Neural progenitor cell (in vitro differentiated cells): ENCODE measurements around the gene POT1. TPM values are rescaled to one million over a fixed set of nuclear protein-coding genes. Genes with fewer than 3 reads are reported as not detected.

ENCODE experiments used
- DNase-seq: peaks from one replicate; pipeline ENCODE4 v3.0.0-alpha.2; 2016; ENCODE audit warnings: low spot score
- H2AFZ ChIP-seq: fragments of 200-600 bp; sonication (generic); replicated peaks from 2 replicates; pipeline ENCODE4 v1.6.1; 2016; ENCODE audit warnings: antibody characterized with exemption
- H3F3A ChIP-seq: fragments of 200-600 bp; sonication (generic); 2 replicates; pipeline ENCODE4 v1.6.1; 2016; ENCODE audit warnings: antibody characterized with exemption, low read depth
- H3K27ac ChIP-seq: fragments of 200-600 bp; sonication (generic); 2 replicates; pipeline ENCODE4 v1.5.1; 2016; ENCODE audit warnings: mild to moderate bottlenecking
- H3K27me3 ChIP-seq: fragments of 200-600 bp; sonication (generic); 2 replicates; pipeline ENCODE4 v1.6.1; 2016; ENCODE audit warnings: mild to moderate bottlenecking, moderate library complexity
- H3K36me3 ChIP-seq: fragments of 200-600 bp; sonication (generic); 2 replicates; pipeline ENCODE4 v1.5.1; 2016
- H3K4me1 ChIP-seq: fragments of 200-600 bp; sonication (generic); 2 replicates; pipeline ENCODE4 v1.6.1; 2016; ENCODE audit warnings: mixed run types
- H3K4me2 ChIP-seq: fragments of 200-600 bp; sonication (generic); 2 replicates; pipeline ENCODE4 v1.6.1; 2016
- H3K4me3 ChIP-seq: fragments of 200-600 bp; sonication (generic); 2 replicates; pipeline ENCODE4 v1.5.1; 2016
- H3K79me2 ChIP-seq: fragments of 200-600 bp; sonication (generic); 2 replicates; pipeline ENCODE4 v1.6.1; 2016; ENCODE audit warnings: low read depth
- H3K9ac ChIP-seq: fragments of 200-600 bp; sonication (generic); 2 replicates; pipeline ENCODE4 v1.6.1; 2016
- H3K9me3 ChIP-seq: fragments of 200-600 bp; sonication (generic); 2 replicates; pipeline ENCODE4 v1.5.1; 2016; ENCODE audit warnings: low read depth
- H4K20me1 ChIP-seq: fragments of 200-600 bp; sonication (generic); 2 replicates; pipeline ENCODE4 v1.6.1; 2016; ENCODE audit warnings: low read depth
- H3K27ac Mint-ChIP-seq: 3 replicates; pipeline ENCODE4 v1.8.0; 2021; ENCODE audit warnings: mixed read lengths
- H3K27me3 Mint-ChIP-seq: 2 replicates; pipeline ENCODE4 v1.8.0; 2022; ENCODE audit warnings: low read depth, mild to moderate bottlenecking, inconsistent platforms, moderate library complexity, mixed read lengths; ENCODE audit not compliant: insufficient read depth
- H3K36me3 Mint-ChIP-seq: 3 replicates; pipeline ENCODE4 v1.8.0; 2021; ENCODE audit warnings: mixed read lengths
- H3K4me1 Mint-ChIP-seq: 3 replicates; pipeline ENCODE4 v1.8.0; 2021; ENCODE audit warnings: mixed read lengths
- H3K4me3 Mint-ChIP-seq: 3 replicates; pipeline ENCODE4 v1.8.0; 2021; ENCODE audit warnings: mild to moderate bottlenecking, moderate library complexity, mixed read lengths
- H3K9me3 Mint-ChIP-seq: 3 replicates; pipeline ENCODE4 v1.8.0; 2020; ENCODE audit warnings: mixed read lengths
- CTCF ChIP-seq: fragments of 200-600 bp; sonication (generic); IDR thresholded peaks from 2 replicates; pipeline ENCODE4 v1.5.1; 2017; ENCODE audit warnings: antibody characterized with exemption, mild to moderate bottlenecking
- EZH2 ChIP-seq: fragments of 200-600 bp; sonication (generic); IDR thresholded peaks from 2 replicates; pipeline ENCODE4 v1.6.1; 2017; ENCODE audit warnings: antibody characterized with exemption, mild to moderate bottlenecking, moderate library complexity
- EZH2phosphoT487 ChIP-seq: fragments of 200-600 bp; sonication (generic); IDR thresholded peaks from 2 replicates; pipeline ENCODE4 v1.6.1; 2017; ENCODE audit warnings: antibody characterized with exemption
- total RNA-seq: library from RNA; depleted of rRNA; stranded (reverse); fragments of >200 nt; gene quantifications from 2 replicates; pipeline ENCODE4 v1.2.3, GENCODE V29; 2015; ENCODE audit warnings: low replicate concordance

Gene POT1
- total RNA-seq, 1 donor from 2014 or later: 108 TPM

GRCh38 chr7:124945680-124946079, 16.1 kb upstream of the POT1 start:
- H3K4me3 Mint-ChIP-seq: no peak overlapping the region
- H3K9me3 Mint-ChIP-seq: no peaks in the 10 kb centered on the region
- H3K27me3 ChIP-seq: no peaks in the 10 kb centered on the region

GRCh38 chr7:124943472-124943871, 13.8 kb upstream of the POT1 start:
- no peak overlapping the region for H3K27ac Mint-ChIP-seq
- H3K27me3 Mint-ChIP-seq: no peaks in the 10 kb centered on the region
- no peak for DNase-seq
- H3K4me2 ChIP-seq: no peak overlapping the region
- no peaks in the 10 kb centered on the region for H3K36me3 Mint-ChIP-seq
- no peaks in the 10 kb centered on the region for H4K20me1 ChIP-seq
- H3K9ac ChIP-seq: no peak overlapping the region
- H3K27ac ChIP-seq: no peak overlapping the region
- H3F3A ChIP-seq: no peaks in the 10 kb centered on the region
- no peaks in the 10 kb centered on the region for H3K27me3 ChIP-seq
- no peak overlapping the region for H2AFZ ChIP-seq
- H3K79me2 ChIP-seq: no peaks in the 10 kb centered on the region
- no peak overlapping the region for H3K4me3 ChIP-seq
- TF ChIP-seq CTCF: no peak
- H3K36me3 ChIP-seq: no peaks in the 10 kb centered on the region
- H3K9me3 ChIP-seq: no peaks in the 10 kb centered on the region
- no peaks in the 10 kb centered on the region for H3K9me3 Mint-ChIP-seq
- H3K4me1 ChIP-seq: no peaks in the 10 kb centered on the region
- H3K4me1 Mint-ChIP-seq: no peaks in the 10 kb centered on the region
- no peak overlapping the region for H3K4me3 Mint-ChIP-seq

More at GRCh38 chr7:124945680-124946079, 16.1 kb upstream of the POT1 start:
- H3K4me3 ChIP-seq: no peak overlapping the region
- Mint-ChIP-seq H3K27ac (no peak overlapping the region), H3K27me3 (no peaks in the 10 kb centered on the region), H3K36me3 (no peaks in the 10 kb centered on the region), H3K4me1 (no peaks in the 10 kb centered on the region)
- no peak for DNase-seq
- no peak overlapping the region for H2AFZ ChIP-seq
- no peaks in the 10 kb centered on the region for H3K36me3 ChIP-seq
- H3K4me2 ChIP-seq: no peak overlapping the region
- H3K9me3 ChIP-seq: no peaks in the 10 kb centered on the region
- H3K79me2 ChIP-seq: no peaks in the 10 kb centered on the region
- TF ChIP-seq EZH2: no peak
- no peak for TF ChIP-seq EZH2phosphoT487
- no peak overlapping the region for H3K27ac ChIP-seq
- no peaks in the 10 kb centered on the region for H4K20me1 ChIP-seq
- H3K4me1 ChIP-seq: no peaks in the 10 kb centered on the region
- no peak overlapping the region for H3K9ac ChIP-seq
- H3F3A ChIP-seq: no peaks in the 10 kb centered on the region

GRCh38 chr7:124942399-124942798, 12.8 kb upstream of the POT1 start:
- Histone ChIP-seq H3K4me3 (no peak overlapping the region), H4K20me1 (no peaks in the 10 kb centered on the region), H3K4me1 (no peaks in the 10 kb centered on the region), H3F3A (no peaks in the 10 kb centered on the region), H3K79me2 (no peaks in the 10 kb centered on the region), H3K27me3 (no peaks in the 10 kb centered on the region), H2AFZ (no peak overlapping the region), H3K36me3 (no peaks in the 10 kb centered on the region), H3K9me3 (no peaks in the 10 kb centered on the region), H3K4me2 (no peak overlapping the region), H3K27ac (no peak overlapping the region), H3K9ac (no peak overlapping the region)
- Mint-ChIP-seq H3K4me1 (no peaks in the 10 kb centered on the region), H3K4me3 (no peak overlapping the region), H3K27me3 (no peaks in the 10 kb centered on the region), H3K9me3 (no peaks in the 10 kb centered on the region), H3K27ac (no peak overlapping the region), H3K36me3 (no peaks in the 10 kb centered on the region)
- TF ChIP-seq EZH2 (no peak), CTCF (no peak), EZH2phosphoT487 (no peak)
- no peak for DNase-seq

- no peaks in the 10 kb centered on the region for H3K79me2 ChIP-seq
- H4K20me1 ChIP-seq: no peaks in the 10 kb centered on the region
- Mint-ChIP-seq H3K36me3 (no peaks in the 10 kb centered on the region), H3K9me3 (no peaks in the 10 kb centered on the region), H3K4me1 (no peaks in the 10 kb centered on the region), H3K27ac (no peak overlapping the region), H3K4me3 (no peak overlapping the region), H3K27me3 (no peaks in the 10 kb centered on the region)
- H3K4me2 ChIP-seq: no peak overlapping the region
- H3K4me3 ChIP-seq: no peak overlapping the region
- no peaks in the 10 kb centered on the region for H3K36me3 ChIP-seq
- no peak for TF ChIP-seq CTCF
- TF ChIP-seq EZH2: no peak
- no peak for TF ChIP-seq EZH2phosphoT487
- no peaks in the 10 kb centered on the region for H3K27me3 ChIP-seq
- H3F3A ChIP-seq: no peaks in the 10 kb centered on the region
- H3K4me1 ChIP-seq: no peaks in the 10 kb centered on the region
- H3K9ac ChIP-seq: no peak overlapping the region
- H3K27ac ChIP-seq: no peak overlapping the region
- H3K9me3 ChIP-seq: no peaks in the 10 kb centered on the region
- DNase-seq: no peak
- no peak overlapping the region for H2AFZ ChIP-seq
Measured at GRCh38 chr7:124940306-124940705, 10.7 kb upstream of the POT1 start.
